ENCODE results near the gene PLXNA4. TPM values are rescaled to one million over a fixed set of nuclear protein-coding genes. Genes with fewer than 3 reads are reported as not detected.

Gene PLXNA4
- total RNA-seq, 1 experiment from 2014 or later = not detected

- ChIA-PET POLR2A (no interaction called here), CTCF (no interaction called here), RAD21 (ENCODE audit: low non-redundant PET in 1 of 2, low total read pairs in 2 of 2, uncharacterized antibody in 2 of 2, unreplicated experiment in 2 of 2) (no interaction called here)
- Histone ChIP-seq H3K9ac (ENCODE audit: low read length) (no peak overlapping the region), H3K9me2 (ENCODE audit: insufficient read depth) (no peaks in the 10 kb centered on the region), H3K27ac (ENCODE audit: low read depth, low read length) (no peak overlapping the region), H2AFZ (ENCODE audit: low read depth, low read length, poor library complexity, severe bottlenecking) (no peak overlapping the region), H3K9me3 (ENCODE audit: control insufficient read depth in 1 of 2, insufficient read depth in 1 of 2, low read depth in 1 of 2, low read length in 2 of 2) (no peaks in the 10 kb centered on the region), H3K4me1 (ENCODE audit: control insufficient read depth in 1 of 2, insufficient read depth in 2 of 2, low read length in 2 of 2) (no peaks in the 10 kb centered on the region), H3K27me3 (ENCODE audit: insufficient read depth, low read length) (peaks cover 26% of the 10 kb centered on the region), H4K20me1 (ENCODE audit: insufficient read depth) (no peaks in the 10 kb centered on the region), H3K36me3 (ENCODE audit: control insufficient read depth in 1 of 2, insufficient read depth in 2 of 2, low read length in 2 of 2) (no peaks in the 10 kb centered on the region), H3K4me2 (ENCODE audit: low read length) (no peak overlapping the region), H3K79me2 (ENCODE audit: insufficient read depth, low read length) (no peaks in the 10 kb centered on the region), H3K4me3 (replicated peaks in 1 of 2; ENCODE audit: low read depth in 1 of 2, low read length in 2 of 2) (no peak overlapping the region)
- ATAC-seq = no peak
- DNase-seq (ENCODE audit: low read depth, low spot score) = no peak
- no TSS peak for BruUV-seq (replicated peaks)
- TF ChIP-seq ZNF274 (IDR thresholded peaks at IDR 0.05; ENCODE audit: low read depth, low read length) (no peak), JUND (IDR thresholded peaks at IDR 0.05) (no peak), TCF7L2 (IDR thresholded peaks at IDR 0.05; ENCODE audit: borderline replicate concordance, extremely low read depth, insufficient read depth, insufficient read length) (no peak), EZH2 (IDR thresholded peaks at IDR 0.05) (no peak), SP1 (IDR thresholded peaks at IDR 0.05; ENCODE audit: low read depth) (no peak), ELF1 (IDR thresholded peaks at IDR 0.05; ENCODE audit: borderline replicate concordance, low read depth) (no peak), RAD21 (IDR thresholded peaks at IDR 0.05; ENCODE audit: low read depth) (no peak), CEBPB (IDR thresholded peaks at IDR 0.05; ENCODE audit: low read depth) (no peak), POLR2A (IDR thresholded peaks at IDR 0.05; ENCODE audit: borderline replicate concordance, extremely low read depth, insufficient read depth, insufficient read length) (no peak), ZBTB33 (IDR thresholded peaks at IDR 0.05; ENCODE audit: extremely low read depth, insufficient replicate concordance, low read length) (no peak), CTCF (IDR thresholded peaks at IDR 0.05 in 2 of 3, conservative IDR thresholded peaks at IDR 0.05 in 1 of 3; ENCODE audit: borderline replicate concordance in 1 of 3, insufficient read depth in 1 of 3, low read depth in 2 of 3, low read length in 2 of 3) (no peak), EGR1 (IDR thresholded peaks at IDR 0.05; ENCODE audit: low read depth) (no peak), EZH2phosphoT487 (IDR thresholded peaks at IDR 0.05; ENCODE audit: borderline replicate concordance) (no peak), CBX3 (IDR thresholded peaks at IDR 0.05; ENCODE audit: low read depth) (no peak), FOSL1 (IDR thresholded peaks at IDR 0.05; ENCODE audit: low read depth) (no peak), REST (IDR thresholded peaks at IDR 0.05; ENCODE audit: low read depth) (no peak), SRF (IDR thresholded peaks at IDR 0.05; ENCODE audit: low read depth) (no peak), YY1 (IDR thresholded peaks at IDR 0.05; ENCODE audit: extremely low read depth, insufficient replicate concordance, low read depth, low read length) (no peak), POLR2AphosphoS5 (IDR thresholded peaks at IDR 0.05; ENCODE audit: low read depth, low read length) (no peak), ZFX (IDR thresholded peaks at IDR 0.05) (no peak)
- intact Hi-C loops (cut with micrococcal nuclease) = no loop called here
These were observed 356.2 kb downstream of the PLXNA4 start for GRCh38 chr7:132220060-132220459.
